Measurements from ENCODE around the gene NBEA. TPM values are rescaled to one million over a fixed set of nuclear protein-coding genes. Genes with fewer than 3 reads are reported as not detected.
A peak's percentile ranks its signal among the peaks of the same experiment; 100 is the strongest.

The NBEA gene
- total RNA-seq, 1 experiment from 2014 or later: 4.4 TPM

- Histone ChIP-seq H3K9ac (ENCODE audit: low read length) (no peak overlapping the region), H3K4me2 (ENCODE audit: low read length) (no peak overlapping the region), H3K27ac (ENCODE audit: low read length) (no peak overlapping the region), H3K4me1 (ENCODE audit: insufficient read depth, low read length) (no peaks in the 10 kb centered on the region), H3K79me2 (ENCODE audit: low read length) (no peaks in the 10 kb centered on the region), H3K4me3 (ENCODE audit: low read length) (no peak overlapping the region), H3K9me2 (replicated peaks; ENCODE audit: low read length) (no peaks in the 10 kb centered on the region), H3F3A (ENCODE audit: low read length, unreplicated experiment) (no peaks in the 10 kb centered on the region), H4K20me1 (ENCODE audit: low read length) (no peaks in the 10 kb centered on the region), H3K36me3 (ENCODE audit: low read depth, low read length) (no peaks in the 10 kb centered on the region), H3K9me3 (ENCODE audit: low read length) (no peaks in the 10 kb centered on the region), H2AFZ (ENCODE audit: low read length) (no peak overlapping the region), H3K27me3 (ENCODE audit: low read length) (no peaks in the 10 kb centered on the region)
- POLR2A ChIA-PET (ENCODE audit: unreplicated experiment): no interaction called here
- intact Hi-C loops (cut with micrococcal nuclease): loop anchor here (1.0 to 10.0 kb wide), 2 partner anchors 801 to 1232 kb away; no protein-coding TSS in a partner anchor
- CTCF ChIA-PET: interaction anchor here (0.5 to 0.8 kb wide), 2 partner anchors 219 to 1288 kb away, joined by 3 to 4 read pairs; no protein-coding TSS in a partner anchor
- ATAC-seq (no peak), DNase-seq (no peak)
- TF ChIP-seq CTCF (conservative IDR thresholded peaks at IDR 0.05; ENCODE audit: low read depth, low read length) (no peak), EZH2 (IDR thresholded peaks at IDR 0.05; ENCODE audit: low read length, unreplicated experiment) (no peak), EZH2phosphoT487 (IDR thresholded peaks at IDR 0.05; ENCODE audit: borderline replicate concordance, low read length) (no peak)
- no TSS peak for BruUV-seq (replicated peaks)
These were observed 221.6 kb downstream of the NBEA start for GRCh38 chr13:35163674-35164073.

- peak; percentile 77 for TF ChIP-seq CTCF (conservative IDR thresholded peaks at IDR 0.05; ENCODE audit: low read depth, low read length)
- no peak for TF ChIP-seq EZH2phosphoT487 (IDR thresholded peaks at IDR 0.05; ENCODE audit: borderline replicate concordance, low read length)
- TF ChIP-seq EZH2 (IDR thresholded peaks at IDR 0.05; ENCODE audit: low read length, unreplicated experiment): no peak
- Histone ChIP-seq H3K27me3 (ENCODE audit: low read length) (no peaks in the 10 kb centered on the region), H3K9me3 (ENCODE audit: low read length) (no peaks in the 10 kb centered on the region), H4K20me1 (ENCODE audit: low read length) (no peaks in the 10 kb centered on the region), H3K9me2 (replicated peaks; ENCODE audit: low read length) (no peaks in the 10 kb centered on the region), H3F3A (ENCODE audit: low read length, unreplicated experiment) (no peaks in the 10 kb centered on the region), H3K4me1 (ENCODE audit: insufficient read depth, low read length) (no peaks in the 10 kb centered on the region), H3K4me2 (ENCODE audit: low read length) (no peak overlapping the region), H3K9ac (ENCODE audit: low read length) (no peak overlapping the region), H3K27ac (ENCODE audit: low read length) (no peak overlapping the region), H3K36me3 (ENCODE audit: low read depth, low read length) (no peaks in the 10 kb centered on the region), H3K79me2 (ENCODE audit: low read length) (no peaks in the 10 kb centered on the region), H2AFZ (ENCODE audit: low read length) (no peak overlapping the region), H3K4me3 (ENCODE audit: low read length) (no peak overlapping the region)
- ChIA-PET CTCF (interaction anchor here (0.8 kb wide), 1 partner anchor 1289 kb away, joined by 3 read pairs; no protein-coding TSS in a partner anchor), POLR2A (ENCODE audit: unreplicated experiment) (no interaction called here)
- ATAC-seq (peak; percentile 42; the same call in 1 of the 2 replicates), DNase-seq (peak; percentile 63)
- intact Hi-C loops (cut with micrococcal nuclease): loop anchor here (1.0 to 10.0 kb wide), 2 partner anchors 800 to 1233 kb away; no protein-coding TSS in a partner anchor
- BruUV-seq (replicated peaks): no TSS peak
These were observed 222.4 kb downstream of the NBEA start for GRCh38 chr13:35164324-35164932.

GRCh38 chr13:35165205-35165604, 223.1 kb downstream of the NBEA start:
- Histone ChIP-seq H3K9ac (ENCODE audit: low read length) (no peak overlapping the region), H3K4me2 (ENCODE audit: low read length) (no peak overlapping the region), H2AFZ (ENCODE audit: low read length) (no peak overlapping the region), H3K36me3 (ENCODE audit: low read depth, low read length) (no peaks in the 10 kb centered on the region), H3K4me1 (ENCODE audit: insufficient read depth, low read length) (no peaks in the 10 kb centered on the region), H3K9me2 (replicated peaks; ENCODE audit: low read length) (no peaks in the 10 kb centered on the region), H3K27me3 (ENCODE audit: low read length) (no peaks in the 10 kb centered on the region), H3F3A (ENCODE audit: low read length, unreplicated experiment) (no peaks in the 10 kb centered on the region), H3K27ac (ENCODE audit: low read length) (no peak overlapping the region), H4K20me1 (ENCODE audit: low read length) (no peaks in the 10 kb centered on the region), H3K9me3 (ENCODE audit: low read length) (no peaks in the 10 kb centered on the region), H3K79me2 (ENCODE audit: low read length) (no peaks in the 10 kb centered on the region), H3K4me3 (ENCODE audit: low read length) (no peak overlapping the region)
- intact Hi-C loops (cut with micrococcal nuclease): loop anchor here (10.0 kb wide), 1 partner anchor 800 kb away; no protein-coding TSS in a partner anchor
- ChIA-PET CTCF (no interaction called here), POLR2A (ENCODE audit: unreplicated experiment) (no interaction called here)
- TF ChIP-seq CTCF (conservative IDR thresholded peaks at IDR 0.05; ENCODE audit: low read depth, low read length) (no peak), EZH2 (IDR thresholded peaks at IDR 0.05; ENCODE audit: low read length, unreplicated experiment) (no peak), EZH2phosphoT487 (IDR thresholded peaks at IDR 0.05; ENCODE audit: borderline replicate concordance, low read length) (no peak)
- DNase-seq: no peak
- BruUV-seq (replicated peaks): no TSS peak
- ATAC-seq: no peak
